Measurements from ENCODE around the gene RBM18.

Gene RBM18

DNA sequence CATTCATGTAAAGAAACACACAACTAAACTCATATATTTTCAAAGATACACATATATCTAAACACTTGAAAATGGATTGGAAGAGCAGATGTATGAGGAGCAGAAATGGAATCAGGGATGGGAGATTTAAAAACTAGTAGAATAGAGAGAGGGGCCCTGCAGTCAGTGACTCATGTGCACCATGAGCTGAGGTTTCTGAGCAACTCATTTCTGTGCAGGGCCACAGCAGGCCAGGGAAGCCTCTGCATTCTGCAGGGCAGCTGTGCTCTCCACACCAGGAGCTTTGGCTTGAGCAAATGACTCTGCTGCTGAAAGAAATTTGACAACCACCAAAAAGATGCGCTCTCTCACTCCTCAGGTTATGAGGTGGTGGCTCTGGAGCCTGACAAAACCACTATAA lies 63.0 kb downstream of the RBM18 start:
- DNase-seq = no peak

DNA sequence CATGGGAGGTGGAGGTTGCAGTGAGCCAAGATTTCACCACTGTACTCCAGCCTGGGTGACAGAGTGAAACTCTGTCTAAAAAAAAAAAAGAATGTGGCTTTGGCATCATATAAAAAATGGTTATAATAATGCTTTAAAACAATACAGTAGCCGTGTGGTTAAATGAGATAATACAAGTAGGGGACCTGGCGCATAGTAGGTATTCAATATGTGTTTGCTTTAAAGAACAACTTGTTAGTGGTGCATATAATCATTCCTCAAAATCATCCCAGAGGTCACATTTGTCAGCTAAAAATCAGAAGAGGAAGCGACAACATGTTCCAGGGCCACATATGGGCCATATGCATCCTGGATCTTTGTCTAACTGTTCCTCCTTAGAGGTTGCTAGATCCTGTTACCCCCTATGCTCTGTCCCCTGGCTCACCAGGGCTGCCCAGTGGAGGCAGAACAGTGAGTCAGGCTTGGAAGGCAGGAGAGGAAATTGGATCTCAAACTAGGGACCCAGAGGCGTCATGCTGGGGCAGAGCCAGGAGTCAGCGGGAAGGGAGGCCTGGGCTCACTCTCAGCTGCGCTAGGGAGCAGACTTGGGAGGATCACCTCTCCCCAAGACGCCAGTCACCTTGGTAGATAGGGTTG lies 63.6 kb downstream of the RBM18 start:
- DNase-seq = no peak

DNA sequence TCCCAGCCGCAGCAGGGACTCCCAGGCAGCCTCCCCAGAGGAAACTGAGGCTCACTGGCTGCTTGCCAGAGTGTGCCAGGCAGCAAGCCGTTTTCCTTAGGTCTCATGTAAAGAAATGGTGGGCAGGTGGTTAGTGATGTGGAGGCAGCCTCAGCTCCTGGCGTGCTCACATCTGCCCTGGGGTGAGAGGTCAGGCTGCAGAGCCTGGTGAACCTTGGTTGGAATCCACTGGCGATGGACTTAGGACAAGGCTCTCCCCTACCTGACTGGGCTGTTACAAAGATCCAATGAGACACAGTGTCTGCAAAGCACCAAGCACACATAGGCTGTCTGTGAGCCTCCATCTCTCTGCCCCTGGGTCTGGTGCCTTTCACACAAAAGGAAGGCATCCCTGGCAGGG lies 66.8 kb downstream of the RBM18 start:
- DNase-seq = no peak

DNA sequence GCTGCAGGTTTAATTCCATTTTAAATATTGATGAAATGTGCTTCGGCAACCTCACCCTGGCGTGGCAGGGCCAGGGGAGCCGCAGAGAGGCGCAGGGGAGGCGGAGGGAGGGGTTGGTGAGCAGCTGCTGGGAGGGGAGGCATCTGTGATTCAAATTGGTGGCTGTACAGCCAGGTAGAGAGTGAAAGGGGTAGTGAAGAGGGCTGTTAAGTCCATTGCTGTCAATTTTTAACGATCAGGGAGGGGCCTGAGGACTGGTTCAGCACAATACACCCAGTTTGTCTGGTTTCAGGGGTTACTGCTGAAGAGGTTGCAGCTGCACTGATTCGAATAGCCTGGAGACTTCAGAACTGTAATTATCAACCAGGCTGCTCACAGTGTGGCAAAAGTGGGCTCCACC lies 67.2 kb downstream of the RBM18 start:
- DNase-seq = no peak

DNA sequence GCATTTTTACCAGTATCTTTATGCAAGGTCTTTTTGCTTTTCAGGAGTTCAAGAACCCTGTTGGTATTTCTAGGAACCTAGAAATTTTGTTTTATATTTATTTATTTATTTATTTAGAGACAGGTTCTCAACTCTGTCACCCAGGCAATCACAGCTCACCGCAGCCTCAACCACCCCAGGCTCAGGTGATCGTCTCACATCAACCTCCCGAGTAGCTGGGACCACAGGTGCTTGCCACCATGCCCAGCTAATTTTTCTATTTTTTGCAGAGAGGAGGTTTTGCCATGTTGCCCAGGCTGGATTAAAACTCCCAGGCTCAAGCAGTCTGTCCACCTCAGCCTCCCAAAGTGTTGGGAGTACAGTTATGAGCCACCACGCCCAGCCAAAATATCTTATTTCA lies 68.8 kb downstream of the RBM18 start:
- DNase-seq = no peak

DNA sequence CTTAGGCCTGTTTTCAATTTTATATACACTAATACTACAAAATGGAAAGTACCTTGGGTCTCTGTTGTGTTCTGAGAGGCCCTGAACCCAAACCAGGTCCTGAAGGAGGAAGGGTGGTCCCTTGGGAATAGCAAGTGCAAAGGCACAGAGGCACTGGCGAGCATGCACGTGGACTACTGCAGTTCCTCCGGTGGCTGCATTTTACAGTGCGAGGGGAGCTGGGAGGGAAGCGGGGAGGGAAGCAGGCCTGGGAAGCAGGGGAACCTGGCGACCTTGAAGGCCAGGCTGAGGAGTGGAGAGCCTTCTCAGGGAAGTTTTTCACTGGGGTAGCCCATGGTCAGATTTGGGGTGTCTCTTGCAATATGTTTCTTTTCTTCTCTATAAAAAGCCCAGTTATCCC lies 71.0 kb downstream of the RBM18 start:
- DNase-seq = no peak

DNA sequence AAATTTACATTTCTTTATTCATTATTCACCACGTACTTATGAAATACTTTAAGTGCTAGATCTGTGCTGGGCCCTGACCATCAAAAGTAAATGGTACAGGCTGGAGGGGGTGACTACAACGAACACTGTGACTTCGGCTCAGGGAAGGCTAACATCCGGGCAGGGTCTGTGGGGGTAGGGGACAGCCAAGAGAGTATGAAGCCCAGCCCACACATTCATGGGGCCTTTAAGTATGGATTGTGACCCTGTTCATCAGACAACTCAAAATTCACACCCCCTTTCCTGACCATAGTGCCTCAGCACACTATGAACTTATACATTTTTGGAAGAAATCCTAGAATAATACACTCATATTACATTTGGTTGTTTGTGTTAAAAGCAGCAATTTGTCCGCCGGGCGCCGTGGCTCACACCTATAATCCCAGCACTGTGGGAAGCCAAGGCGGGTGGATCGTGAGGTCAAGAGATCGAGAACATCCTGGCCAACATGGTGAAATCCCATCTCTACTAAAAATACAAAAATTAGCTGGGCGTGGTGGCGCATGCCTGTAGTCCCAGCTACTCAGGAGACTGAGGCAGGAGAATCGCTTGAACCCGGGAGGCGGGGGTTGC lies 71.6 kb downstream of the RBM18 start:
- DNase-seq = no peak

DNA sequence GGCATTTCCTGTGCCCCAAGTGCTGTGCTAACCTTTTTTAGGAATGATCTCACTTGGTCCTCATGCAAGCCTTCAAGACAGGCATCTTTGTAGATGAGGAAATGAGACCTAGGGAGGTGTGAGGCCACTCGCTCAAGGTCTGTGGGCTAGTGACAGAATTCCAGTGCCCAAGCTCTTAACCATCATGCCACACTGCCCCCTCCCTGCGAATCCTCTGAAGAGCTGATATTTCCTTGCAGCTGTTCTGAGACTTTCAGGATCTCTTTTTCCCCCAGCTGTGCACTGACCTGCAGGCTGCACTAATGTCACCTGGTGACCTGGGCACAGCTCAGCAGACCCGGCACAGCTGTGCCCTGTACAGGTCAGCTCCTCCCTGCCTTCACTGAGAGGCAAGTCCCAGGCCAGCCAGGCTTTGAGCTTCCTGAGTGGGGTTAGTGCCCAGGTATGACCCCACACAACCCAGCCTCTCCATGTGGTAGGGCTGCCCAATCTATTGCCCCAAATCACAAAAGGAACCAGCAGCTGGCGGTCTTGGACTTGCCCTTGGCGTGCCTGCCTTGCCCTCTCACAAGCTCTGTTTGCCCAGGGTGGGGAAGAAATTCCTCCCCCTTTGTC lies 72.3 kb downstream of the RBM18 start:
- no peak for DNase-seq

DNA sequence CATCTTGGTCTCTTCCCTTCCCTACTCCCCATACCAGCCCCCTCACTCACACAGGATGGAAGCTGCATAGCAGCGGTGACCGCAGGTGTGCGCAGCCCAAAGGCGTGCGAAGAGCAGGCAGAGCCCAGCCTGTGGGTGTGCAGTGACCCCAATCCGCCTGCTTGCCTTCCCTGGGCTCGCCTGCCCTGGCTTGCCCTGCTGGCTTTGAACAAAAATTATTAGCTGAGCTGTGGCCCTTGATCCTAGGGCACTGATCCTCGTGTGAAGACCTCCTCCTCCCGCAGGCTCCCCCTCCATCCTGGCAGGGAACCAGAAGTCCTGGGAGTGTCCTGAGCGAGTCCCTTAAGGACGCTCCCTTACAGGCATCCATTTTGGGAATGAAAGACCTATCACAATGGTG lies 73.1 kb downstream of the RBM18 start:
- no peak for DNase-seq

DNA sequence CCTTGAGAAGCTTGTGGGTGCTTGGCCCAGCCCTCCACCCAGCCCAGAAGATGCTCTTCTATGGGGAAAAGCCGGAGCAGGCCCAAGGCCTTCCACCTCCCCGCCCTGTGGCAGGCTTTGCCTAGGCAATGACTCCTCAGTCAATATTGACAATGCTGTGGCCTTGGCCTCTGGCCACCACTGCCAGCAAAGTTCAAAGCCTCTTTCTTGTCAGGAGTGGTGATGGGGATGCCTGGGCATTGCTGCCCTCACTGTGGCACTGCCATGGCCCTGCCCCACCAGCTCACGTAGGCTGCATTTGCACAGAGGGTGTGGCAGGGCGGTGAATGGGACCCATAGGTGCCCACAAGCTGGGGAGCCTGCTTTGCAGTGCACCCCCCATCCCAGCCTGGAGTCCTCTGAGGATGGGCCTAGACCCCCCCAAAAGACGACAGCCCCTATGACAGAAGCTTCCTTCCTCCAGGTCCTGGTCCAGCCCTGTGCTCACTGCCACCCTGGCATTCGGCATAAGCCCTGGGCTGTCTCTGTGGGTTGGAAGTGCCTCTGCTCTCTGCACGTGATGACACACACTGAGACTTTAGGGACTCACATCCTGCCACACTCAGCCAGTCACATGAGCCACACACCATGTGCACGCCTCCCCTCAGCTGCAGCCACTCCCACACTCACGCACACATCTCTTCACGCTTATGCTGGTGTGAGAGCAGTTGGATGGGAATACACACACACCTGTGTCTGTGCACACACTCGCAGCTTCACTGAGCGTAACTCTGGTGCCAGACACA lies 73.9 kb downstream of the RBM18 start:
- DNase-seq = no peak

DNA sequence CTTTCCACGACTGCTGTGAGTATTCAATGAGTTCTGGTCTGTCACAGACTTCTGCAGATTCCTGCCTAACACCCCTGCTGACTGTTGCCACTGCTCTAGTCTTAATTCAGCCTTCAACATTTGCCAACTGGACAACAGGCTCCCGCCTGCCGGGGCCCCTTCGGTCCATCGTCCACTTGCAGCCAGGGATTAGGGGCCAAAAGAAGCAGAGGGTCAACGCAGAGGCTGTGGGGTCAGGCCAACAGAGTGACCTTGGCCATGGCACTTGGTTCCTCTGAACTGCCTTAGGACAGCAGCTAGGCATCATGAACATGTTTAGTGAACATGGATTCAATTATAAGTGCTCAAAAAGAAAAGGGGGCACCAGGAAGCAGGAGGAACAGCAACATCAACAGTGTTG lies 76.3 kb downstream of the RBM18 start:
- no peak for DNase-seq

Measured in activated CD4-positive, alpha-beta T cell treated with anti-CD3 and anti-CD28 coated beads for 4 hours (primary cell).